Sigmoid colon (tissue), 4 donors: ENCODE measurements around the gene IFI16.

ENCODE experiments used
- POLR2A ChIP-seq, 2 donors: fragments of 450-650 bp; IDR thresholded peaks; one replicate each; pipeline ENCODE4 v1.6.1; 2016; ENCODE audit warnings: antibody characterized with exemption in 2 of 2, mild to moderate bottlenecking in 2 of 2, moderate library complexity in 2 of 2
- POLR2AphosphoS5 ChIP-seq, 4 donors: sonication (generic); formaldehyde crosslinking; IDR thresholded peaks; one replicate each; pipeline ENCODE4 v1.6.1; 2017; ENCODE audit warnings: antibody characterized with exemption in 4 of 4
- TF ChIP-seq, protein P1 (sequence below), 4 experiments: fragments of 450-650 bp in 3 of 4; fragments of 200-600 bp in 1 of 4; IDR thresholded peaks; one replicate each; pipeline ENCODE4 v1.5.1; 2016 to 2019; ENCODE audit warnings: antibody characterized with exemption in 4 of 4, mild to moderate bottlenecking in 3 of 4, moderate library complexity in 2 of 4

DNA sequence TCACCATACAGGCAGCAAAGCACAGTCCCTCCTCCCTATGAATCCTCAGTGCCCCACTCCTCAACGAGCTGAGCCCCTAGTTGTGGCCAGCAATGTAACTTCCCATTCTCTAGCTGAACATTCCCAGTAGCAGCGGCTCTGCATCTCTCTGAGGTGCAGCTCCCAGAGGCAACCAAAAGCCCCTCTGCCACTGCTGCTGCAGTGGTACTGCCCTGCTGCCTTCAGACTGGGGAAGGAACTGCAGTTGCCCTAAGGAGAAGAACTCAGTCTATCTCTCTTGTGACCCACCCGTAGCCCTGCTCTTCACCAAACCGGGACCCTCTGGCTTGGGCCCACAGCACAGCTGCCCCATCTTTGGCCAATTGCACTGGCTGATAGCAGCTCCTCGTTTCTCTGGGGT is 46.7 kb upstream of the IFI16 start:
- TF ChIP-seq, protein P1, sequence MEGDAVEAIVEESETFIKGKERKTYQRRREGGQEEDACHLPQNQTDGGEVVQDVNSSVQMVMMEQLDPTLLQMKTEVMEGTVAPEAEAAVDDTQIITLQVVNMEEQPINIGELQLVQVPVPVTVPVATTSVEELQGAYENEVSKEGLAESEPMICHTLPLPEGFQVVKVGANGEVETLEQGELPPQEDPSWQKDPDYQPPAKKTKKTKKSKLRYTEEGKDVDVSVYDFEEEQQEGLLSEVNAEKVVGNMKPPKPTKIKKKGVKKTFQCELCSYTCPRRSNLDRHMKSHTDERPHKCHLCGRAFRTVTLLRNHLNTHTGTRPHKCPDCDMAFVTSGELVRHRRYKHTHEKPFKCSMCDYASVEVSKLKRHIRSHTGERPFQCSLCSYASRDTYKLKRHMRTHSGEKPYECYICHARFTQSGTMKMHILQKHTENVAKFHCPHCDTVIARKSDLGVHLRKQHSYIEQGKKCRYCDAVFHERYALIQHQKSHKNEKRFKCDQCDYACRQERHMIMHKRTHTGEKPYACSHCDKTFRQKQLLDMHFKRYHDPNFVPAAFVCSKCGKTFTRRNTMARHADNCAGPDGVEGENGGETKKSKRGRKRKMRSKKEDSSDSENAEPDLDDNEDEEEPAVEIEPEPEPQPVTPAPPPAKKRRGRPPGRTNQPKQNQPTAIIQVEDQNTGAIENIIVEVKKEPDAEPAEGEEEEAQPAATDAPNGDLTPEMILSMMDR (IDR thresholded peaks at IDR 0.05), result no peak
- TF ChIP-seq POLR2A (IDR thresholded peaks at IDR 0.05) (no peak), POLR2AphosphoS5 (IDR thresholded peaks at IDR 0.05) (no peak)
